IMR-90 (cell line): ENCODE measurements around the gene CYB5R4. TPM values are rescaled to one million over a fixed set of nuclear protein-coding genes. Genes with fewer than 3 reads are reported as not detected.
A peak's percentile ranks its signal among the peaks of the same experiment; 100 is the strongest.

ENCODE experiments used
- ATAC-seq: fragments of 200-7000 bp; cut with Tn5 transposase; 2 replicates; pipeline ENCODE4 v1.9.1; 2020; ENCODE audit warnings: low read depth, mild to moderate bottlenecking, moderate library complexity
- BruUV-seq: library from RNA; stranded (reverse); fragments of 400-500 nt; replicated peaks from 2 replicates; lab custom pipeline; 2021; lab: Mats Ljungman, UMichigan
- CTCF ChIA-PET: fragments of 300-600 bp; formaldehyde crosslinking; extraction: SDS; loops from one replicate; lab custom pipeline; 2021; ENCODE audit warnings: antibody characterized with exemption; lab: Yijun Ruan, JAX
- POLR2A ChIA-PET: fragments of 300-600 bp; sonication (Branson Sonifier 250); formaldehyde crosslinking; loops from one replicate; lab custom pipeline; 2022; ENCODE audit warnings: antibody characterized with exemption; ENCODE audit not compliant: unreplicated experiment; lab: Charles Lee
- DNase-seq: peaks from one replicate; pipeline ENCODE4 v3.0.0; 2013
- H2AFZ ChIP-seq: replicated peaks from 2 replicates; pipeline ENCODE3; 2013; ENCODE audit warnings: low read length, mild to moderate bottlenecking; ENCODE audit not compliant: poor library complexity
- H2AK5ac ChIP-seq: 2 replicates; pipeline ENCODE4 v1.6.1; 2013; ENCODE audit warnings: low read depth, low read length, inconsistent platforms
- H2AK9ac ChIP-seq: replicated peaks from 2 replicates; pipeline ENCODE3; 2013; ENCODE audit warnings: mild to moderate bottlenecking, low read depth, low read length, moderate library complexity; ENCODE audit not compliant: poor library complexity
- H2BK120ac ChIP-seq: 2 replicates; pipeline ENCODE4 v1.6.1; 2013; ENCODE audit warnings: low read depth, low read length, inconsistent platforms
- H2BK15ac ChIP-seq: 3 replicates; pipeline ENCODE4 v1.6.1; 2013; ENCODE audit warnings: low read depth, low read length, inconsistent platforms
- H2BK20ac ChIP-seq: 2 replicates; pipeline ENCODE4 v1.6.1; 2013; ENCODE audit warnings: low read depth, mild to moderate bottlenecking, inconsistent platforms, low read length, moderate library complexity
- H2BK5ac ChIP-seq: 2 replicates; pipeline ENCODE4 v1.6.1; 2013; ENCODE audit warnings: mild to moderate bottlenecking, low read depth, low read length, inconsistent platforms; ENCODE audit not compliant: poor library complexity, severe bottlenecking
- H3K14ac ChIP-seq: replicated peaks from 2 replicates; pipeline ENCODE4 v1.6.1; 2013; ENCODE audit warnings: low read depth, low read length, inconsistent platforms
- H3K18ac ChIP-seq: 2 replicates; pipeline ENCODE4 v1.6.1; 2013; ENCODE audit warnings: low read depth, low read length, control low read depth
- H3K23ac ChIP-seq: 2 replicates; pipeline ENCODE4 v1.6.1; 2013; ENCODE audit warnings: low read depth, low read length, inconsistent platforms
- H3K27ac ChIP-seq: 2 replicates; pipeline ENCODE4 v1.5.1; 2013; ENCODE audit warnings: mild to moderate bottlenecking, control low read depth, low read length; ENCODE audit not compliant: insufficient read depth
- H3K27me3 ChIP-seq: 2 replicates; pipeline ENCODE4 v1.6.1; 2013; ENCODE audit warnings: low read length; ENCODE audit not compliant: control insufficient read depth, insufficient read depth
- H3K36me3 ChIP-seq: 2 replicates; pipeline ENCODE4 v1.6.1; 2013; ENCODE audit warnings: low read length, mixed read lengths; ENCODE audit not compliant: control insufficient read depth, insufficient read depth
- H3K4ac ChIP-seq: 2 replicates; pipeline ENCODE4 v1.6.1; 2013; ENCODE audit warnings: low read depth, low read length, inconsistent platforms
- H3K4me1 ChIP-seq: 2 replicates; pipeline ENCODE4 v1.6.1; 2013; ENCODE audit warnings: low read length, mixed read lengths; ENCODE audit not compliant: control insufficient read depth, insufficient read depth
- H3K4me2 ChIP-seq: 2 replicates; pipeline ENCODE4 v1.6.1; 2013; ENCODE audit warnings: low read depth, mild to moderate bottlenecking, control low read depth, low read length, moderate library complexity
- H3K4me3 ChIP-seq: 2 replicates; pipeline ENCODE4 v1.5.1; 2013; ENCODE audit warnings: low read depth, mild to moderate bottlenecking, control low read depth, low read length, moderate library complexity; ENCODE audit not compliant: insufficient read depth
- H3K56ac ChIP-seq: 2 replicates; pipeline ENCODE4 v1.6.1; 2013; ENCODE audit warnings: low read length, inconsistent platforms; ENCODE audit not compliant: insufficient read depth; ENCODE audit errors: extremely low read depth
- H3K79me1 ChIP-seq, 2 experiments: 2 replicates each; pipeline ENCODE4 v1.6.1; 2013; ENCODE audit warnings: low read length in 2 of 2, inconsistent platforms in 1 of 2, low read depth in 1 of 2
- H3K9ac ChIP-seq: 2 replicates; pipeline ENCODE4 v1.6.1; 2013; ENCODE audit warnings: low read depth, low read length, control low read depth
- H3K9me1 ChIP-seq: 2 replicates; pipeline ENCODE4 v1.6.1; 2013; ENCODE audit warnings: low read length, inconsistent platforms; ENCODE audit not compliant: insufficient read depth
- H3K9me3 ChIP-seq: 2 replicates; pipeline ENCODE4 v1.6.1; 2013; ENCODE audit warnings: low read length; ENCODE audit not compliant: control insufficient read depth, insufficient read depth
- H4K20me1 ChIP-seq: 2 replicates; pipeline ENCODE4 v1.6.1; 2013; ENCODE audit warnings: low read length, inconsistent platforms; ENCODE audit not compliant: insufficient read depth
- H4K5ac ChIP-seq: 2 replicates; pipeline ENCODE4 v1.6.1; 2013; ENCODE audit warnings: mild to moderate bottlenecking, low read depth, low read length, control low read depth
- H4K8ac ChIP-seq, 2 experiments: 2 replicates each; pipeline ENCODE4 v1.6.1; 2013; ENCODE audit warnings: low read depth in 2 of 2, low read length in 2 of 2, control low read depth in 1 of 2, inconsistent platforms in 1 of 2
- H4K91ac ChIP-seq: 2 replicates; pipeline ENCODE4 v1.6.1; 2013; ENCODE audit warnings: low read depth, low read length, inconsistent platforms; ENCODE audit not compliant: insufficient read depth
- FOS ChIP-seq: fragments of 150-350 bp; IDR thresholded peaks from 2 replicates; pipeline ENCODE4 v1.6.1; 2016; ENCODE audit warnings: low read depth, low read length
- MAFK ChIP-seq: IDR thresholded peaks from 2 replicates; pipeline ENCODE4 v1.6.1; 2012; ENCODE audit warnings: low read depth, low read length, improper control_type of control experiment
- RAD21 ChIP-seq: IDR thresholded peaks from 2 replicates; pipeline ENCODE4 v1.6.1; 2012; ENCODE audit warnings: low read length, improper control_type of control experiment
- WGBS, 2 experiments: methylation state at CpG; one replicate each; pipeline versions ENCODE4 v1.1.5 to v1.1.7; 2013; ENCODE audit warnings: missing lambda C conversion rate in 2 of 2; ENCODE audit not compliant: insufficient read length in 1 of 2; ENCODE audit errors: extremely low coverage in 2 of 2; 5-methylcytosine and 5-hydroxymethylcytosine counted together
- dilution Hi-C: fragments of 300-500 bp; cut with HindIII; formaldehyde crosslinking; loops from one replicate; pipeline ENCODE4 v1.14.3; 2018; ENCODE audit warnings: low sequenced_read_pairs; ENCODE audit not compliant: unreplicated experiment
- in situ Hi-C: fragments of 300-500 bp; cut with MboI; formaldehyde crosslinking; loops from 3 replicates; pipeline ENCODE4 v1.14.3; 2019; ENCODE audit warnings: low sequenced_read_pairs, inconsistent platforms, mixed read lengths
- intact Hi-C: fragments of 100-400 bp; cut with micrococcal nuclease; formaldehyde crosslinking; loops from 2 replicates; pipeline ENCODE4 v1.10.0; 2022
- polyA plus RNA-seq, 3 experiments: library from polyadenylated mRNA; depleted of rRNA; stranded (reverse); fragments of >200 nt; gene quantifications; 2 replicates each; pipeline ENCODE4 v1.2.3, GENCODE V29; 2012; ENCODE audit warnings: low replicate concordance in 1 of 3
- total RNA-seq: library from RNA; depleted of rRNA; stranded (reverse); fragments of >200 nt; gene quantifications from 2 replicates; pipeline ENCODE4 v1.2.3, GENCODE V29; 2012

Gene CYB5R4
- total and polyA plus RNA-seq, 2 of the 4 experiments (the other 2 are of a cell fraction) = 3.2 to 6.1 TPM

- Histone ChIP-seq H3K9me3 (no peaks in the 10 kb centered on the region), H2BK120ac (no peak overlapping the region), H2AK9ac (no peak overlapping the region), H2BK15ac (no peak overlapping the region), H3K23ac (no peak overlapping the region), H2AFZ (no peak overlapping the region), H3K56ac (no peak overlapping the region), H3K27me3 (no peaks in the 10 kb centered on the region; the same call in 1 of the 2 replicates), H3K4ac (no peak overlapping the region), H4K5ac (no peak overlapping the region), H3K18ac (no peak overlapping the region), H3K27ac (no peak overlapping the region), H3K14ac (no peak overlapping the region), H3K79me1 (no peaks in the 10 kb centered on the region), H2BK20ac (no peak overlapping the region), H2AK5ac (no peak overlapping the region), H3K4me2 (no peak overlapping the region), H4K91ac (no peak overlapping the region), H2BK5ac (no peak overlapping the region), H3K36me3 (no peaks in the 10 kb centered on the region), H3K9ac (no peak overlapping the region), H3K4me3 (no peak overlapping the region), H3K4me1 (no peaks in the 10 kb centered on the region), H4K20me1 (no peaks in the 10 kb centered on the region), H3K9me1 (no peaks in the 10 kb centered on the region), H4K8ac (no peak overlapping the region)
- in situ Hi-C loops (no loop called here), dilution Hi-C loops (no loop called here), intact Hi-C loops (no loop called here)
- no TSS peak for BruUV-seq
- POLR2A ChIA-PET = no interaction called here
- no peak for ATAC-seq
- TF ChIP-seq MAFK = peak; percentile 86
- TF ChIP-seq RAD21 = no peak
- TF ChIP-seq FOS = no peak
- no peak for DNase-seq
- CTCF ChIA-PET = interaction anchor here (0.7 to 1.6 kb wide), 2 partner anchors 19 to 381 kb away, joined by 3 to 4 read pairs; partner anchors contain the start of gene CEP162
- WGBS, 2 experiments = no CpG with 5 or more reads among the region's 1 CpG
Measured at GRCh38 chr6:83846291-83846690, 13.2 kb upstream of the CYB5R4 start.
